Loucy (cell line): ENCODE results near the gene PRUNE2.

Experiments used
- CTCF ChIP-seq: fragments of 200-600 bp; sonication (generic); conservative IDR thresholded peaks from 2 replicates; pipeline ENCODE4 v1.5.1; 2014; ENCODE audit warnings: mild to moderate bottlenecking, antibody characterized with exemption, low read length
- EZH2phosphoT487 ChIP-seq: fragments of 200-600 bp; IDR thresholded peaks from 2 replicates; pipeline ENCODE4 v1.6.1; 2018; ENCODE audit warnings: antibody characterized with exemption, mild to moderate bottlenecking, moderate library complexity, borderline replicate concordance

GRCh38 chr9:76690973-76691370 is 214.9 kb downstream of the PRUNE2 start:
- TF ChIP-seq CTCF (no peak), EZH2phosphoT487 (no peak)
